ENCODE data around the gene ZBTB48.

The ZBTB48 gene

DNA sequence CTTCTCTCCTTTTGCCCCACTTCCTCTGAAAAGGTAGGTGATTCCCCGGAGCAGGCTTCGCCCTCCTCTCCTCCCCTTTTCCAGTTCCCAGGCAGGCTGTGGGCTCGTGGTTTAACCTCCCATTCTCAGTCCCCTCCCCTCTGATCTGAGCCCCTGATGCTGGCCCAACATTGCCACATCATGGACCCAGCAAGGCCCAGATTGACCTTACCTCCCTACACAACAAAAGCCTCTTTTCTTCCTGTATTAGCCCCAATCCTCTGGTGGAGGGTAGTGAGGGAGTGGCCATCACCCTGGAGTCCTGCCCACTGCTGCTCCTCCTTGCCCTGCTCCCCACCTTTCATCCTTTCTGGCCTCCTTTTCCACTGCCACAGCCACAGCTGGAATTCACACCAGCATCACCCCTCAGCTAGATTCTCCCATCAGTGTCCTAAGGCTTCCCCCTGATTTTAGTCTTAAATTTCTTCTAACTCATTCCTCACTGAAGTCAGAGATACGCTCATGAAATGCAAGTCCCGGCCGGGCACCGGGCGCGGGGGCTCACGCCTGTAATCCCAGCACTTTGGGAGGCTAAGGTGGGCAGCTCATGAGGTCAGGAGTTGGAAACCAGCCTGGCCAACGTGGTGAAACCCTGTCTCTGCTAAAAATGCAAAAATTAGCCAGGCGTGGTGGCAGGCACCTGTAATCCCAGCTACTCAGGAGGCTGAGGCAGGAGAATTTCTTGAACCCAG is 7.0 kb upstream of the ZBTB48 start:
- no peak for DNase-seq (ENCODE audit: low read depth in 3 of 3)

DNA sequence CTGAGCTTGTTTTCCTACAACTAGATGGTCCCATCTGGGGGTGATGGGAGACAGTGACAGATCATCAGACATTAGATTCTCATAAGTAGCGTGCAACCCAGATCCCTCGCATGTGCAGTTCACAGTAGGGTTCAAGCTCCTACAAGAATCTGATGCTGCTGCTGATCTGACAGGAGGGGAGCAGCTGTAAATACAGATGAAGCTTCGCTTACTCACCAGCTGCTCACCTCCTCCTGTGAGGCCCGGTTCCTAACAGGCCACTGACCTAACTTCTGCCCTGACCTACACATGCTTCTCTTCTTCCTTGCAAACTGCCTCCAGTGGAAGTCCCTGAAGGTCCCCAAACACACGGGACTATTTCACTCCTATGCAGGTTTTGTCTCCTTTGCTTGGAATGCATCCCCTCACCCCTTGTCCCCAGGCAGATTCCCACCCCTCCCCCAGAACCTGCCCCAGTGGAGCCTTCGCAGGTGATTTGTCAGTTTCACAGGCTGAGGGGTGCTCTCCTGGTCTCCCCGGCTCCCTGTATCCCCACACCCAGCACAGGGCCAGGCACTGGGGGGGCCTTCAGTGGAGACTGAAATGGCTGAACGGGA is 5.7 kb upstream of the ZBTB48 start:
- no peak for DNase-seq (ENCODE audit: low read depth in 3 of 3)

DNA sequence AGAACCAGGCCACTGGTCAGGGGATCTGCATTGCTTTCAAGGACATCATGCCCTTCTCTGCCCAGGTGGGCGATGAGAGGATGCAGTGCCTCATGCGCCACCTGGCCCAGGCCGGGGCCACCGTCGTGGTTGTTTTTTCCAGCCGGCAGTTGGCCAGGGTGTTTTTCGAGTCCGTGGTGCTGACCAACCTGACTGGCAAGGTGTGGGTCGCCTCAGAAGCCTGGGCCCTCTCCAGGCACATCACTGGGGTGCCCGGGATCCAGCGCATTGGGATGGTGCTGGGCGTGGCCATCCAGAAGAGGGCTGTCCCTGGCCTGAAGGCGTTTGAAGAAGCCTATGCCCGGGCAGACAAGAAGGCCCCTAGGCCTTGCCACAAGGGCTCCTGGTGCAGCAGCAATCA is 5.0 kb upstream of the ZBTB48 start:
- DNase-seq (ENCODE audit: low read depth in 3 of 3), result no peak

DNA sequence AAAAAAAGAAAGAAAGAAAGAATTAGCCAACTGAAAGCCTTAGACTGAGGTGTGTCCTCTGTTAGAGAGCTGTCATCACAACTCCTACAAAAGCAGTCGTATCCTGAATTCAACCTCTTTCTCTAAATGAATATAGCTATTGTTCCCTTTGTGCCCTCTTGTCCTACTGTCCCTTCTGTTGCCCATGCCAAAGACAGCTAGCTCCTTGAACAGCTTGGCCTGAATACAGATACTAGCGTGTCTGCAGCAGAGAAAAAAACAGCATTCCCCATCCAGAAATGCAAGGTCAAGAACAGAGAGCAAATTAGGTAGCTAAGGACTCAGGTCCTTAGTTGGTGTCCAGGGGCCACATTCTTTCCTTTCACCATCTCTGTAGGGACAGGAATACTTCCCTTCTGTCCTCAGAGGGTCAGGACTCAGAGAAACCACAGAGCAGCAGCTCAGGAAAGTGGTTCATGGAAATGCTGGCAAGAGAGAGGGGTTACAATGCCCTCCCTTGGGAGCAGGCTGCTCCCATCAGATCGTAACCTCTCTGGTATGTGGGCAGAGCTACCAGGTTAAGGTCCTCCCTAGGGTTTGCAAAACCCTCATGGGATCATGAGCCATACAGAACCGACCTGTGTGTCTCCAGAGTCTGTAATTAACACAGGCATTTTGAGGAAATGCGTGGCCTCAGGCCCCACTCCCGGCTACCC is 1.8 kb upstream of the ZBTB48 start:
- DNase-seq (ENCODE audit: low read depth in 3 of 3), result no peak

DNA sequence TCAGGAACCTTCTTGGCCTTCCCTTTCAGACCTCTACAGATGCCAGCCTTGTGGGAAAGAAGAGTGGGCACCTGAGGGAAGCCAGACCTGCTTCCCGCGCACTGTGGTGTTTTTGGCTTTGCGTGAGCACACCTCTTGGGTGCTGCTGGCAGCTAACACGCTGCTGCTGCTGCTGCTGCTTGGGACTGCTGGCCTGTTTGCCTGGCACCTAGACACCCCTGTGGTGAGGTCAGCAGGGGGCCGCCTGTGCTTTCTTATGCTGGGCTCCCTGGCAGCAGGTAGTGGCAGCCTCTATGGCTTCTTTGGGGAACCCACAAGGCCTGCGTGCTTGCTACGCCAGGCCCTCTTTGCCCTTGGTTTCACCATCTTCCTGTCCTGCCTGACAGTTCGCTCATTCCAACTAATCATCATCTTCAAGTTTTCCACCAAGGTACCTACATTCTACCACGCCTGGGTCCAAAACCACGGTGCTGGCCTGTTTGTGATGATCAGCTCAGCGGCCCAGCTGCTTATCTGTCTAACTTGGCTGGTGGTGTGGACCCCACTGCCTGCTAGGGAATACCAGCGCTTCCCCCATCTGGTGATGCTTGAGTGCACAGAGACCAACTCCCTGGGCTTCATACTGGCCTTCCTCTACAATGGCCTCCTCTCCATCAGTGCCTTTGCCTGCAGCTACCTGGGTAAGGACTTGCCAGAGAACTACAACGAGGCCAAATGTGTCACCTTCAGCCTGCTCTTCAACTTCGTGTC is 995 bp upstream of the ZBTB48 start:
- DNase-seq (ENCODE audit: low read depth in 3 of 3), result no peak

DNA sequence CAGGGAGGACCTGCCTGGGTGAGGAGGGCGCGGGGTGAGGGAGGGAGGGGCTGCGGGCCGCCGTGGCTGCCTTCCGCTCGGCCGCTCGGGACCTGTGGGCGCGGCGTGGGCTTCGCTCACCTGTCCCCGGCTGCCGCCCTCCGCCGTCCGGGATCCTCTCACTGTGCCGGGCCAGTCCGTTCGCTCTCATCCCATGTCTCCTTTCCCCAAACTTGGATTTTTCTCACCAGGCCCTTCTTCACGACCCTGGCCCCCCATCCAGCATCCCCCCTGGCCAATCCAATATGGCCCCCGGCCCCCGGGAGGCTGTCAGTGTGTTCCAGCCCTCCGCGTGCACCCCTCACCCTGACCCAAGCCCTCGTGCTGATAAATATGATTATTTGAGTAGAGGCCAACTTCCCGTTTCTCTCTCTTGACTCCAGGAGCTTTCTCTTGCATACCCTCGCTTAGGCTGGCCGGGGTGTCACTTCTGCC is 362 bp downstream of the ZBTB48 start:
- DNase-seq (ENCODE audit: low read depth in 3 of 3), result no peak

DNA sequence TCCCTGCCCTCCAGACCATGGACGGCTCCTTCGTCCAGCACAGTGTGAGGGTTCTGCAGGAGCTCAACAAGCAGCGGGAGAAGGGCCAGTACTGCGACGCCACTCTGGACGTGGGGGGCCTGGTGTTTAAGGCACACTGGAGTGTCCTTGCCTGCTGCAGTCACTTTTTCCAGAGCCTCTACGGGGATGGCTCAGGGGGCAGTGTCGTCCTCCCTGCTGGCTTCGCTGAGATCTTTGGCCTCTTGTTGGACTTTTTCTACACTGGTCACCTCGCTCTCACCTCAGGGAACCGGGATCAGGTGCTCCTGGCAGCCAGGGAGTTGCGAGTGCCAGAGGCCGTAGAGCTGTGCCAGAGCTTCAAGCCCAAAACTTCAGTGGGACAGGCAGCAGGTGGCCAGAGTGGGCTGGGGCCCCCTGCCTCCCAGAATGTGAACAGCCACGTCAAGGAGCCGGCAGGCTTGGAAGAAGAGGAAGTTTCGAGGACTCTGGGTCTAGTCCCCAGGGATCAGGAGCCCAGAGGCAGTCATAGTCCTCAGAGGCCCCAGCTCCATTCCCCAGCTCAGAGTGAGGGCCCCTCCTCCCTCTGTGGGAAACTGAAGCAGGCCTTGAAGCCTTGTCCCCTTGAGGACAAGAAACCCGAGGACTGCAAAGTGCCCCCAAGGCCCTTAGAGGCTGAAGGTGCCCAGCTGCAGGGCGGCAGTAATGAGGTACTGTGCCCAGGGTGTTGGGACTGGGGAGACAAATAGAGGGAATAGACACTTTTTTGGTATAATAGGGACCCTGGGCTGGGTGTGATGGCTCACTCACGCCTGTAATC is 1.0 kb downstream of the ZBTB48 start:
- no peak for DNase-seq (ENCODE audit: low read depth in 3 of 3)

DNA sequence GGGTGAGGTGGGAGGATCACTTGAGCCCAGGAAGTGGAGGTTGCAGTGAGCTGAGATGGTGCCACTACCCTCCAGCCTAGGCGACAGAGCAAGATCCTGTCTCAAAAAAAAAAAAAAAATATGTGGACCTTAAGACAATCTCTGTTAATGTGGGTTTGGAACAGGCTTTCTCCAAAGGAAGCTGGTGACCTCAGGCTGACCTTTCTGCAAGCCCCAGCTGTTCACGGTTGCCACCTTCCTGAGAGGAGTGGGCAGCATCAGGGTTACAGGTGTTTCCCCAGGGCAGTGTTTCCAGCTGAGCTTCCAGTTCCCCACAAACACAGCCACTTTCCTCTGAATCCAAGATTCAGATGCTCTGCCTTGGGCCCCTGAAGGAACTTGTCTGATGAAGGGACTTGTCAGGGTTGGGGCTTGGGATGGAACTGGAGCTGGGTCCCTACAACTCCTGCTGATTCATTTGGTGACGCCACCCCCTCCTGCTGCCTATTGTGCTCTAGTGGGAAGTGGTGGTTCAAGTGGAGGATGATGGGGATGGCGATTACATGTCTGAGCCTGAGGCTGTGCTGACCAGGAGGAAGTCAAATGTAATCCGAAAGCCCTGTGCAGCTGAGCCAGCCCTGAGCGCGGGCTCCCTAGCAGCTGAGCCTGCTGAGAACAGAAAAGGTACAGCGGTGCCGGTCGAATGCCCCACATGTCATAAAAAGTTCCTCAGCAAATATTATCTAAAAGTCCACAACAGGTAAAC is 1.9 kb downstream of the ZBTB48 start:
- no peak for DNase-seq (ENCODE audit: low read depth in 3 of 3)

DNA sequence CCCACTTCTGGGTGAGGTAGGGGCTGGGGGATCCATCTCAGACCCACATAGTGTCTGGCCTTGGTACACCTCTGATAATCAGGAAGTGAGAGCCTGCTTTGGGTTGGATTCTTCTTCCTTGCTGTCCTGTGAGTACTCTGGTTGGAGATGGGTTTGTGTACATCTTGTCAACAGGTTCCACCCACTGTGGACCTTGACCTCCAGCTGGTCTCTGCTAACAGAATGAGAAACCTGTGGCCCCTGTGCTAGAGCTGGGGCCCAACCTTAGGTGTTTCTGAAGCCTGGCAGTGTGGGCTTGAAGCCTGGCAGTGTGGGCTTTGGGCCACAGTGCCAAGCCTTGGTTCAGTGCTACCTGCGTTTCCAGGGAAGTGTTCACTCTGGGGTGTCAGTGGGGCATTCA is 2.6 kb downstream of the ZBTB48 start:
- DNase-seq (ENCODE audit: low read depth in 3 of 3), result no peak

DNA sequence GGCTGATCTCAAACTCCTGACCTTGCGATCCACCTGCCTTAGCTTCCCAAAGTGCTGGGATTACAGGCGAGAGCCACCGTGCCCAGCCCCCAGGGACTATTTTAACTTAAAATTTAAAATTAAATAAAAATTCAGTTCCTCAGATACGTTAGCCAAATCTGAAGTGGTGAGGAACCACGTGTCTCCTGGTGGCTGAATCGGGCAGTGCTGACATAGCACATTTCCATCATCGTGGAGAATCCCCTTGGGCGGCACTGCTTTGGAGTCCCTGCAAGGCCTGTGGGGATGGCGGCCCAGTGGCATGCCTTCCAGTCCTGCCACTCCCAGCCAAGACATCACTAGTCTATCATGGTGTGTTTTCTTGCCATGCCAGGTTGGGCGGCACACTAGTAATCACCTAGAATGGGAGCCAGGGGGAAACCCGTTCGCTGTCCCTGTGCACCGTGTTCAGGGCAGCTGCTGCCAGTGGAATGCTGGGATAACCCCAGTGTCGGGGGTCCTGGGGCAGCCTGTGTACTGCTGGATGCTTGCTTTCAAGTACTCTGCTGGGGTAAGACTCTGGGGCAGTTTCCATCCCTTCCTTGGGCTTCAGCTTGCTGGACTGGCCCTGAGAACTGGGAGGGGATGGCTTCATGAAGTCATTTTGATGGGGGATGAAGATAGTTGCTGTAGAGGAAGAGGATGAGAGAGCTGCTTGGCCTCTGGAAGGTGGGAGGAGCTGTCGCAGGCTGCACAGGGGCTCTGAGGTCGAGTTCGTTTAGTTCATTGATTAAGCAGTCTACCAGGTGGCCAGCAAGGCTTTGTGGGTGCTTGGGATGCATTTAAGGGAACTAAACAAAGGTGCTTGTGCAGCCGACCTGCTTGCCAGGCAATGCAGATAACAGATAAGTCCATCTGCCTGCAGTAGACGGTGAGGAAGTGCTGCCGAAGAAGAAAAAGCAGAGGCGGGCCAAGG is 4.6 kb downstream of the ZBTB48 start:
- no peak for DNase-seq (ENCODE audit: low read depth in 3 of 3)

DNA sequence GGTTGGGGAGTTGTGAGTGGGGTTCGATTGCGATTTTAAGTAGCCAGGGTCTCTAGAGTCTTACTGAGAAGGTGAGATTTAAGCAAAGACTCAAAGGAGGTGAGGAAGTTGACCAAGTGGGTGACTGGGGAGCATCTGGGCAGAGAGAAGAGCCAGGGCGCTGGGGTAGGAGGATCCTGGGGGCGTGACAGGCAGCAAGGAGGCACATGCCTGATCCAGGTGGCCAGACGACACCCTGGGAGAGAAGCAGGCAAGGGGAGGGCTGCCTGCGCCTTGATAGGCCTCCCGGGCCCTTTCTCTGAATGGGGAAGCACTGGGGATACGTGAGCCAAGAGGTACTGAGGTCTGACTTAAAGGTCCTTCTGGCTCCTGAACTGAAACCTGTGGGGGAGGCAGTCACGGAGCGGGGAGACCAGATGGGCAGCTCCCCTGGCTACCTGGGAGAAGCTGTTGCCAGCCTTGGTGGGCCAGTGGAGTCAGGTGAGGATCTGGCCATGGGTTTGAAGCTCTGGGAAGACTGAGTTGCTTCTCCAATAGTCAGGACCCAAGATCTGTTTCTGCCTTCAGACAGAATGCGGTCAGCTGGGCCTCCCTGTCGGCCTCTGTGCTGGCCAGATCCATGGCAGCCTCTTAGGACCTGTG is 5.4 kb downstream of the ZBTB48 start:
- no peak for DNase-seq (ENCODE audit: low read depth in 3 of 3)

DNA sequence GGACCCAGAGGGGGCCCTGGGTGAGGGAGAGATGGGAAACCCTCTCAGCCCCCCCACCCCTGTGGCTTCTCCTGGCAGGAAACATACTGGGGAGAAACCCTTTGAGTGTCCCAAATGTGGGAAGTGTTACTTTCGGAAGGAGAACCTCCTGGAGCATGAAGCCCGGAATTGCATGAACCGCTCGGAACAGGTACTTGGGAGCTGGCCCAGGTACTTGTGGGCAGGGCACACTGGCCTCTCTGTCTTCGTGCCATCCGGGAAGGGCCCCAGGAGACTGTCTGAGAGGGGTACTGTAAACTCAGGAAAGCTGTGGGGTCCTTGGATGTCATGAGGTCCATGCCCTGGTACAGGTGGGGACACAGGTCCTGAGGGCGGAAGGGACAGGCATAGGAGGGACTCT is 6.0 kb downstream of the ZBTB48 start:
- DNase-seq (ENCODE audit: low read depth in 3 of 3), result no peak

DNA sequence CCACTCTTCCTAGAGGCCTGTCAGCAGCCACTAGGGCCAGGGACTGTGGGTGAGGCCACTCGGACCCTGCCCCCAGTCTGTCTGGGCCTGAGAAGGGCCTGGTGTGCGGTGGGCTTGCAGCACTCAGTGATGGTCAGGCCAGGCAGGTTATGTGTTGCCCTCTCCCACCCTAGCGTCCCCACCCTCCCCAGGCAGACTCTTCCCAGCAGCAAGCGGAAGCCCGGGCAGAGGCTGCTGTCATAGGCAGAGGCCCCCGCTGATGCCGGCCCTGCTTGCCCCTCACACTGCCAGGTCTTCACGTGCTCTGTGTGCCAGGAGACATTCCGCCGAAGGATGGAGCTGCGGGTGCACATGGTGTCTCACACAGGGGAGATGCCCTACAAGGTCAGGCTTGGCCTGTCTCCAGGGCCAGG is 6.6 kb downstream of the ZBTB48 start:
- no peak for DNase-seq (ENCODE audit: low read depth in 3 of 3)

DNA sequence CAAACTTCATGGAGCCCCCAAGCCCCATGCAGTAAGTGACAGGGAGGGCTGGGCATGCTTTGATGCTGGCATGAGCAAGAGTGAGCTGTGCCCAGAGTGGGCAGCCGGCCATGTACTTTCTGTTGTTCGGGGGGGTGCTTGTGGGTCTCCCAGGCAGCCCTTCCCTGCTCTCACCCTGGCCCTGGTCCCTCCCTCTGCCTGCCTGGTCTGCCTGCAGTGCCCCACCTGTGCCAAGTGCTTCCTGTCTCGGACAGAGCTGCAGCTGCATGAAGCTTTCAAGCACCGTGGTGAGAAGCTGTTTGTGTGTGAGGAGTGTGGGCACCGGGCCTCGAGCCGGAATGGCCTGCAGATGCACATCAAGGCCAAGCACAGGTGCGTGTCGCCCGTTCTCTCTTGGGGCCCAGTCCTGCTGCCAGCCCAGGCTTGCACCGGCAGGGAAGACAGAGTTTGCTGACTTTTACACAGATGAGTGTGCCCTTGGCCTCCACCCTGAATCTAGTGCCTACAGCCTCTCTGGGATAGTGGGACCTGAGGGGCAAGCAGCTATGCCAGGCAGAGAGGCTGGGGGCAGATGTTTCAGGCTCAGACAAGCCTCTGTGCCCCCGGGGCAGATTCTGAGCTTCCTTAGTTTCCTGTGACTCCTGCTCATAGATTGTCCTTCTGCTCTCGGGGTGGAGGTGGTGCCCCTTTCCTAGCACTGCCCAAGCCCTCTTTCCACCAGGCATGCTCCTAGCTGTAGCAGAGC is 7.6 kb downstream of the ZBTB48 start:
- DNase-seq (ENCODE audit: low read depth in 3 of 3), result no peak

DNA sequence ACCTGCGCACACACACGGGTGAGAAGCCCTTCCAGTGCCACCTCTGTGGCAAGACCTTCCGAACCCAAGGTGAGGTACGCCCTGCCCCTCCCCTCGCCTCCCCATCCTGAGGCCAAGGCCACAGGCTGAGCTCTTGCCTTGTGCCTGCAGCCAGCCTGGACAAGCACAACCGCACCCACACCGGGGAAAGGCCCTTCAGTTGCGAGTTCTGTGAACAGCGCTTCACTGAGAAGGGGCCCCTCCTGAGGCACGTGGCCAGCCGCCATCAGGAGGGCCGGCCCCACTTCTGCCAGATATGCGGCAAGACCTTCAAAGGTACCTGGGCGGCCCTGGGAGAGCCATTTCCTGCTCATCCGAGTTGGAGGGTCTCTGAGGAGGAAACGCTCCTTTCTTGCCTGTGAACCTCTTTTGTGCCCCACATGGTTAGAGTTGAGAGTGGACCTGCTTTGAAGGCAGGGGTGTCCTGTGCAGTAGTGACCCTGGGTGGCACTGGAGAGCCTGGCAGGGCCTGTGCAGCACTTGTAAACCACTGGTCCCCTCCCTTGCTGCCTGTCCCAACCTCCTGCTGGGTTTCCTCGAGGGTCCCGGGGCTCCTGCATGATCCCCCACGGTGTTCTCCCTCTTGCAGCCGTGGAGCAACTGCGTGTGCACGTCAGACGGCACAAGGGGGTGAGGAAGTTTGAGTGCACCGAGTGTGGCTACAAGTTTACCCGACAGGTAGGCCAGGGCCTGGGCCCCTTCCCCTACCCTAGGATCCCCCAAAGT is 8.5 kb downstream of the ZBTB48 start:
- no peak for DNase-seq (ENCODE audit: low read depth in 3 of 3)

DNA sequence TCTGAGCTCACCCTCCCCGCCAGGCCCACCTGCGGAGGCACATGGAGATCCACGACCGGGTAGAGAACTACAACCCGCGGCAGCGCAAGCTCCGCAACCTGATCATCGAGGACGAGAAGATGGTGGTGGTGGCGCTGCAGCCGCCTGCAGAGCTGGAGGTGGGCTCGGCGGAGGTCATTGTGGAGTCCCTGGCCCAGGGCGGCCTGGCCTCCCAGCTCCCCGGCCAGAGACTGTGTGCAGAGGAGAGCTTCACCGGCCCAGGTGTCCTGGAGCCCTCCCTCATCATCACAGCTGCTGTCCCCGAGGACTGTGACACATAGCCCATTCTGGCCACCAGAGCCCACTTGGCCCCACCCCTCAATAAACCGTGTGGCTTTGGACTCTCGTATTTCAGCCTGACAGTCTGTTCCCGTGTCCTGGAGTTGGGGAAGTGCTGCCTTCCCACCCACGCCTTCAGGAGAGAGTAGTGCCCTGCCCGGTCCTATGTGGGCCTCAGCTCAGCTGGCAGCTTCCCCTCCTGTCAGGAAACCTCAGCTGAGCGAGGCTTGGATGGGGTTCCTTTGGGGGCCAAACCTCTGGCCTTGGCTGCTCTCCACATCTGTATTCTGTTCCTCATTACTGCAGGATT is 9.2 kb downstream of the ZBTB48 start:
- no peak for DNase-seq (ENCODE audit: low read depth in 3 of 3)

DNA sequence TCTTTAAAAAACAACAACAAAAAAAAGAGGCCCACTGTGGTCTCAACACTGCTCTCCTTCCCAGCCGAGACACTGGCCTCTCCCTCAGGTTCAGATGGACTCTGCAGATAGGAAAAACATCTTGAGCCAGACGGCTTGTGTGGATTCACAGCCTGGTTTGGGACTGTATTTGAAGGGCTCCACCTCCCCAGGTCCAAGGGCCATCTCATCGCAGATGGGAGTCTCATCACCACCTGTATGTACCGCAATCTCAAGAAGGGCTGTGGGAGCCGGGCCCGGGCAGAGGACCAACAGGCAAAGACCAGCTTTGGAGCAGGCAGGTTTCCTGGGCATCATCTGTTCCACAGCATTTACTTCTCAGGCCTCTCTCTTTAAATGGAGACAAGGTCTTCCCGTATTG is 10.3 kb downstream of the ZBTB48 start:
- no peak for DNase-seq (ENCODE audit: low read depth in 3 of 3)
